ENCODE measurements around the gene SKI.
"Not testable (repeated sequence)": the region's sequence is repeated elsewhere in the genome, so short reads cannot be mapped to it uniquely, and the experiment has no call there.

SKI gene

DNA sequence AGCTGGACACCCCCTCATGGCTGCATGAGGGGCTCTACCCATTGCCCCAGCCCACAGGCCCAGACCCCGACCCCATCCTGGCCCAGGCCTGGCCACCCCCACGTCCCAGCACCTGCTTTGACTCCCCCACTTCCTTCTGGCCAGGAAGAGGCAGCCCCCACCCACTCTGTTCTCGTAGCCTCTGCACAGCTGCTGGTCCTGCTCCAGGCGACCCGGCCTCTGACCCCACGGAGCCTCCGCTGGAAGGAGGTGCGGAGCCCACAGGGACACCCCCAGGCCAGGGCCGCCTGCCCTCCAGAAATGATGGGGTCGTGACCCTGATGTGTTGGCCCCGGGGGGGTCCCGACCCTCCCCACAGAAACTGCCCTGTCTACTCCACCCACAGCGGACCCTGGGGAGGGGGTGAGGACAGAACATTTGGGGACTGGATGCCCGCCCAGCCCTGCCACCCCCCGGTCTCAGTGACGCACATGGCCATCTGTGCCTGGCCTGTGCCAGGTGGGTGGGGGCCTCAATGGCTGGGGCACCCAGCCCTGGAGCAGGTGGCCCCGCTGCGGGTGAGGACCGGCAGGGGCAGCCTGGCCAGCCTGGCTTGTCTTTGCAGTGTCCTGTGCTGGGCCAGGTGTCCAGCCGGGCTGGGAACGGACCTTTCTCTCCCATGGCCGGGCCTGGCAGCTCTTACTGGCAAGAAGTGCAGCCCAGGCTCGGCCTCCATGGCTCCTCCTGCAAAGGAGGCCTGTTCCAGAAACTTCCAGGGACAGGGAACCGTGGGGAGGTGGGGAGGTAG, 84.6 kb downstream of the SKI start:
- DNase-seq = no peak

DNA sequence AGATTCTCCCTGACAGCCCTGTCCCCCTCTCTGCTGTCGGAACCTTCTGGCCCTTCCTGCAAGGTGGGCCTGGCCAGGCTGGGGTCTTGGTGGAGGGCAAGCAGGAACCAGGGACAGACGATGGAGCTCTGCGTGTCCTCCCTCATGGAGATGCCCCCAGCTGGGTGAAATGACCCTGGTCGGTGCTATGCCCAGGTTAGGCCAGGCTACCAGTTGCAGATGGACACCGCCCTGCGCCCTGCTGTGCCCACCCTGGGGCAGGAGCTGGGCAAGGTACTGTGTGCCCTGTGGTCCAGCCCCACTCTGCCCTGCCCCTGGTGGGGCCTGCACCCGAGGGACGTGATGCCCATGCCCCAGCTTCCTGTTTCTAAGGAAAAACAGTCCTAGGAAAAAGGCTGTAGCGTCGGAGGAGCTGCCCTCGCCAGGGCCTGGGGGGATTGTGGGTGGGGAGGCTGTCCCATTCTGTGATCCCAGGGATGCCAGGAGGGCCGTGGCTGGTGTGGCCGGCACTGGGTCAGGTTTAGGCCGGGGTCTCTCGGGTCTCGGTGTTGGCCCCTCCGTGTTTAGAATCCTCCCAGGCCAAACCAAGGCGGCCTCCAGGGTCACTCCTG, 85.6 kb downstream of the SKI start:
- no peak for DNase-seq

GRCh38 chr1:2314273-2314802, 86.2 kb downstream of the SKI start:
- DNase-seq = peak; percentile 47

DNA sequence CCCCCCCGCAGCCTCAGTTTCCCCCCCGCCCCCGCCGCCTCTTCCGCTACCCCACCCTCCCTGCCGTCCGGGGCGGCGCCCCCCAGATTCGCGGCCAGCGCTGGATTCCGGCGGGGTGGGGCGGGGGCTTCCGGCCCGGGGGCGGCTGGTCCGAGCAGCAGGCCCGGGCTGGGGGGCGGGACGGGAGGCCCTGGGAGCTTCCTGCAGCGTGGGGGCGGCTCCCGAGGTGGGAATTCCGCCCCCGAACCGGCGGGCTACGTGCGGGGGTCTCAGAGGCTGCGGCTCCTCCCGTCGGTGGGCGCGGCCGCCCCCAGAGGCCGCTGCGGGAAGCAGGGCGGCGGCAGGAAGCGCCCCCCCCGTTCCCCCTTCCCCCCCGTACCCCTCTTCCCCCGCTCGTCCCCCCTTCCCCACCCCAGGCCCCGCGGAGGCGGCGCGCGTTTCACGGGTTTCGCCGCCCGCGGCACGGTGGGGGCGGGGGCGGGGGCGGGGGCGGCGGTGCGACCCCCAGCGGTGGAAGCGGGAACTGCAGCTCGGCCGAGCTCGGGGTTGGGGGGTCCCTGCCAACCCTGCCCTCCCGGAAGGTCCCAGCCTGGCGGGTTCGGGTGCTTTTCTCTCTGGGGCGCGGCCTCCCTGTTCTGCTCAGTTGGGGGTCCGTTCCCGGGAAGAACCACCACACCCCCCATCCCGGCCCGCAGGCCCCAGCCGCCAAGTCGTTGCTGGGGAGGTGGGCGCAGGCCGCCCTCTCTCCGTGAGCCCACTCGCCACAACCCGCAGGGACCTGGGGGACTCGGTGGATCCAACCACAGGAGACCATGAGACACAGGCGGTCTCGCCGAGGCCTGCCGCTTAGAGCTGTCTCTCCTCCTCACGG, 86.9 kb downstream of the SKI start:
- peak; percentile 77 for DNase-seq

GRCh38 chr1:2315674-2316450, 87.7 kb downstream of the SKI start:
- no peak for DNase-seq

GRCh38 chr1:2316451-2316961, 88.4 kb downstream of the SKI start:
- DNase-seq = no peak

GRCh38 chr1:2317230-2318065, 89.3 kb downstream of the SKI start:
- no peak for DNase-seq

DNA sequence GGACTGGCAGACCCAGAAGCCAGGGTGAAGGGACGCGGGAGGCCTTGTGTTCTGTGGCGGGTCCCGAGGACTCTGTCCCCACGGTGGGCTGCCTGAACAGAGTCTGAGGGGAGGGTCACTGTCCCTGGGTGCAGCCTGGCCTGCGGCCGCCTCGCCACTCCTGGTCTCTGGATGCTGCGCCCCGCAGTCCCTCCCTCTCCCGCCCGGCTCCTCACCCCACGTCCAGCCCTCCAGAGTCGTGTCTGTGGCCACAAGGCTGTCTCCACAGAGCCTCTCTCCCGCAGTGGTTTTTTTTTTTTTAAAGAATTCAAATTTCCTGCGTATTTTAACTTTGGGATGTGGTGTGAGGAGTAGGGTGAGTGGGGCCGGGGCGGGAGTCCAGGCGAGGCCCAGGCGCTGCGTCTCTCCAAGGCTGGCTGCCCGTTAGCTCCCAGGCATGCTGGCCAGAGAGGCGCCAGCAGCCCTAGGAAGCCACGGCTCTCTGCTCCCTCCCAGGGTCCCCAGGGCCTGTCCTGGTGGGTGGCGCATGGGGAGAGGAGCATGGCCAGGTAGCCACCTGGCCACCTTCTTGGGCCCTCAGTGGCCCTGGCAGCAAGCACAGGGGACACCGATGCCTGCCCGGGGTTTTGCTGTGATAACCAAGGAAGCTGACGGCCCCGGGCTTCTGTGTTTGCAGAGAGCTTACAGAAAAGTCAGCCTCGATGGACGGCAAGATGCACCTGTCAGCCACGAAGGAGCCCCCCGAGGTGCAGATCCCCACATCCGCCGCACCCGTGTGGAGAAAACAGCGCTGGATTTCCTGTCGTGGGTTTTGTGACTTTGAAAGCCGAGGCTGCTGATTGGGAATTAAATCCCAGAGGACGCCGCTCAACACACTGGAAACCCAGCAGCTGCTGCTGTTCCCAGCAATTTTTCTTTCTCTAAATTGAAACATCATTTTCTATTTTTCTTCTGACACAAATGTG, 90.5 kb downstream of the SKI start:
- DNase-seq = no peak

- DNase-seq = no peak
Measured at GRCh38 chr1:2319291-2319690, 91.2 kb downstream of the SKI start.

- no peak for DNase-seq
Measured at GRCh38 chr1:2320006-2320405, 91.9 kb downstream of the SKI start.

DNA sequence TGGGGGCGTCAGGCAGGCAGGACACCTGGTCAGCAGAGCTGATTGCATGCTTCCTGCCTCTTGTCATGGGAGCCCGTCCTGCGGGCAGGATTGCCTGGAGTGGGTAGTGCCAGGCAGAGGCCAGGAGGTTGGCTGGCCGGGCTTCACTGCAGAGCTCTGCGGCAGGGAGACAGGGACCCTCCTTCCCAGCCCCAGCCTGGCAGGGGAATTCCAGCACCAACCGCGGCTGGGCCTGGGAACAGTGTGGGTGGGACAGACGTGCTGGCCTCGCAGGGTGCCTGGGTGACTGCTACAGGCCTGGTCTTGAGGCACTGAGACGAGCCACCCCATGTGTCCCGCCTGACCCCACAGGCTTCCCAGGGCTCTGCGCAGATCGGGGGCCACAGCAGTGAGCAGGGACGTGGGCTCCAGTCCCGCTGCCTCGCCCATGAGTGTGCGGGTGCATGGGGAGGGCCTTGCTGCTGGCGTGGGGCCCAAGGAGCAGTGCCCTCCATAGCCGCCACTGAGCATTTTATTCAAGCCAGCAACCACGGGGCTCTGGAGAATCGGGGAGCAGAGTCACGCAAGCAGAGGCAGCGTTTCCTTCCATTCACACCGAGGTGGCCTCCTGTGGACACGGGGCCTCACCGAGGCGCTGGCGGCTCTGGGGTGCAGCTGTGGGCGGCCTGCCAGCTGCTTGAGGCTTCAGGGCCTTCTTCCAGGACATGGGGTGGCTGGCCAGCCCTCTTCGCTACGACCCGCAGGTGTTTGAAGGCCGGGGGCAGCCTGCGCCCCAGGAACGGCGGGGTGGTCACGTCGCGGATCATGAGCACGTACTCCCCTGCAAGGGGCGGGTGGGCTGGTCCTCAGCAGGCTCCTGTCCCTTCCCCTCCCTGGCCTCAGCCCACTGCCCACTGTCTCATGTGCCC, 92.9 kb downstream of the SKI start:
- no peak for DNase-seq

DNA sequence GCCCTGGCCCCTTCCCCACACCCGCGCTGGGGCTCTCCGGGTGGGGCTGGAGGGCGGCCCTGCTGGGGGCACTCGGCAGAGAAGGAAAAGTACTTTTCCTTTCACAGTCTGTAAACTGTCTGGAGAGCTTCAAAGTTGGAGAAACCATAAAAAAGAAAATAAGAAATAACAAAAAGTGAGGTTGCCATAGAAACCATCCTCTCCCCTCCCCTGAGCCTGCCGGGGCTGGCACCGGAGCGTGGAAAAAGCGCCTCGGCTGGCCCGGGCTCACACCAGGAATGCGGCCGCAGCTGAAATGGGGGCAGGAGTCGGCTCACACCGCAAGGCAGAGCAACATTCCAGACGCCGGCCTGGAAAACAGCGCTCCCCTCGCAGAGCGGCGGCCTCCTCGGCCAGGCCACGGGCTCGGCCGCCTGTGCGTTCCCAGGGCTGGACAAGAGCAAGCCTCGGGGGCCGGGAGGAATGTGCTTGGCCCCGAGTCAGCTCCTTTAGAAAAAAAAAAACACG, 94.0 kb downstream of the SKI start:
- DNase-seq = no peak

DNA sequence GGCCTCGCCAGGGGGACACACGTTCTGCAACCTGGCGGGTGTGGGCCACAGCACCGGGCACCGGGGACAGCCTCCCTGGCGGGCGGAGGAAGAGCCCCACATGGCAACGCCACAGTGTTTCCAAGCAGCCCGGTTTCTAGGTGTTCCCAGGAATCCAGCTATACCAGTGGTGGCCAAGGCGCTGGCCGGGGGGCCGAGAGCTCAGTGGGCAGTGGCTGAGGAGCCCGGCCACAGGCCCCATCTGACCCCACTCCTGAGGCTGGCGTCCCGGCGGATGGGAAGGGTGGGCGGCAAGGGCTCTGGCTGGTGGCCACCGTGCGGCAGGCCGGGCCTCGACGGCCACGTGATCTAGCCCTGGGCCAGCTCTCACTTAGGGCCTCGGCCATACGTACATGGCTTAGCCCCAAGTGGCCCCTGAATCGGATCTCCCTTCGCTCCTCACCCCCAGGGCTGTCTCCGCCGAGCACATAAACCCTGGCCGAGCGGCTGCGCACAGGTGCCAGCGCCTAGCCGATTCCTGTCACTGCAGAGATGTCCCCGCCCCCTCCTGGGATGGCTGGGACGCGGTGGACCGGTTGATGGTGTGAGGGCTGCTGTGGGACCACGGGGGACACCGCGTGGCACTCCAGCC, 94.6 kb downstream of the SKI start:
- no peak for DNase-seq

- no peak for DNase-seq
Measured at GRCh38 chr1:2323451-2323974, 95.4 kb downstream of the SKI start.

GRCh38 chr1:2324553-2325366, 96.6 kb downstream of the SKI start:
- no peak for DNase-seq

- DNase-seq = no peak
Measured at GRCh38 chr1:2326524-2326923, 98.4 kb downstream of the SKI start.

GRCh38 chr1:2327162-2327561, 99.0 kb downstream of the SKI start:
- not testable (repeated sequence) for DNase-seq

Data from stimulated activated CD8-positive, alpha-beta memory T cell treated with anti-CD3 and anti-CD28 coated beads, Interleukin-4, amount 100 ng/mL, for 48 hours (primary cell).